HepG2 (cell line): ENCODE results near the gene PDLIM7. TPM values are rescaled to one million over a fixed set of nuclear protein-coding genes. Genes with fewer than 3 reads are reported as not detected.

Source experiments
- ATAC-seq: fragments of 200-7000 bp; cut with Tn5 transposase; 3 replicates; pipeline ENCODE4 v1.9.1; 2020; ENCODE audit warnings: mild to moderate bottlenecking, moderate library complexity
- BruUV-seq: library from RNA; stranded (reverse); fragments of 400-500 nt; replicated peaks from 2 replicates; lab custom pipeline; 2021; lab: Mats Ljungman, UMichigan
- CTCF ChIA-PET: fragments of 300-600 bp; formaldehyde crosslinking; extraction: SDS; loops from one replicate; lab custom pipeline; 2021; ENCODE audit warnings: low total read pairs, inconsistent platforms, low intra/inter-chr PET ratio; lab: Yijun Ruan, JAX
- POLR2A ChIA-PET: fragments of 350-600 bp; sonication (Branson Sonifier 250); formaldehyde crosslinking; loops from one replicate; lab custom pipeline; 2020; ENCODE audit warnings: antibody characterized with exemption, inconsistent platforms; lab: Yijun Ruan, JAX
- DNase-seq: peaks from one replicate; pipeline ENCODE4 v3.0.0-alpha.2; 2015; ENCODE audit warnings: low spot score
- FAIRE-seq: peaks from 3 replicates; lab custom pipeline; 2011; peaks lifted over from hg19 to GRCh38; lab: Jason Lieb, UNC
- H2AFZ ChIP-seq: one replicate; pipeline ENCODE4 v1.6.1; 2011; ENCODE audit warnings: low read length, inconsistent platforms
- H3K27ac ChIP-seq: fragments of 300-600 bp; 3 replicates; pipeline ENCODE4 v1.8.0; 2011; ENCODE audit warnings: mixed run types, mild to moderate bottlenecking, mixed read lengths, low read length, inconsistent platforms; ENCODE audit not compliant: insufficient read depth; ENCODE audit errors: extremely low read length
- H3K27me3 ChIP-seq, 2 experiments: fragments of 200-600 bp in 1 of 2; 2 replicates in 1 of 2; 3 replicates in 1 of 2; pipeline versions ENCODE4 v1.6.0 to v1.8.0; 2011; ENCODE audit warnings: low read length in 2 of 2, mild to moderate bottlenecking in 2 of 2, moderate library complexity in 2 of 2, inconsistent platforms in 1 of 2; ENCODE audit not compliant: insufficient read depth in 2 of 2, control insufficient read depth in 1 of 2
- H3K36me3 ChIP-seq, 2 experiments: fragments of 200-600 bp in 1 of 2; replicated peaks in 1 of 2; 2 replicates in 1 of 2; 3 replicates in 1 of 2; pipeline versions ENCODE4 v1.5.1 to v1.8.0; 2011; ENCODE audit warnings: low read length in 2 of 2, inconsistent platforms in 1 of 2; ENCODE audit not compliant: insufficient read depth in 2 of 2, control insufficient read depth in 1 of 2
- H3K4me1 ChIP-seq: 2 replicates; pipeline ENCODE4 v1.5.1; 2012; ENCODE audit warnings: low read length, inconsistent platforms; ENCODE audit not compliant: insufficient read depth
- H3K4me2 ChIP-seq: 2 replicates; pipeline ENCODE4 v1.6.0; 2011; ENCODE audit warnings: low read depth, low read length, inconsistent platforms
- H3K4me3 ChIP-seq, 3 experiments: fragments of 200-600 bp in 1 of 3; sonication (generic), shearing (Covaris generic) in 1 of 3; replicated peaks in 1 of 3; 2 replicates each; pipeline ENCODE4 v1.5.1; 2011 to 2016; ENCODE audit warnings: low read length in 3 of 3, inconsistent platforms in 2 of 3, low read depth in 2 of 3, mild to moderate bottlenecking in 2 of 3, control low read depth in 1 of 3, mixed read lengths in 1 of 3; ENCODE audit not compliant: insufficient read depth in 1 of 3
- H3K79me2 ChIP-seq: one replicate; pipeline ENCODE4 v1.6.1; 2011; ENCODE audit warnings: low read length, inconsistent platforms; ENCODE audit not compliant: insufficient read depth
- H3K9ac ChIP-seq: 2 replicates; pipeline ENCODE4 v1.6.0; 2011; ENCODE audit warnings: mild to moderate bottlenecking, low read depth, low read length, inconsistent platforms; ENCODE audit not compliant: insufficient read depth
- H3K9me3 ChIP-seq: 2 replicates; pipeline ENCODE4 v1.5.1; 2012; ENCODE audit warnings: mild to moderate bottlenecking, low read length
- H4K20me1 ChIP-seq: 2 replicates; pipeline ENCODE4 v1.6.0; 2011; ENCODE audit warnings: inconsistent platforms, mild to moderate bottlenecking, low read length, moderate library complexity; ENCODE audit not compliant: insufficient read depth
- CC2D1A ChIP-seq: sonication (generic); formaldehyde crosslinking; IDR thresholded peaks from 2 replicates; pipeline ENCODE4 v1.8.1; 2023; ENCODE audit warnings: mild to moderate bottlenecking, missing genetic modification reagents
- HMG20B ChIP-seq: conservative IDR thresholded peaks from 2 replicates; pipeline ENCODE4 v1.6.1; 2016; ENCODE audit warnings: missing genetic modification reagents, missing compliant biosample characterization
- KDM6A ChIP-seq: IDR thresholded peaks from 2 replicates; pipeline ENCODE4 v1.6.1; 2016; ENCODE audit warnings: low read depth
- MYNN ChIP-seq: sonication (generic); formaldehyde crosslinking; IDR thresholded peaks from 2 replicates; pipeline ENCODE4 v1.4.0; 2020; ENCODE audit warnings: mild to moderate bottlenecking, low read depth, missing genetic modification reagents
- STAG1 ChIP-seq: sonication (generic); formaldehyde crosslinking; IDR thresholded peaks from 2 replicates; pipeline ENCODE4 v1.4.0; 2020; ENCODE audit warnings: missing genetic modification reagents
- TFAP4 ChIP-seq: sonication (generic); IDR thresholded peaks from 2 replicates; pipeline ENCODE4 v1.6.1; 2016; ENCODE audit warnings: low read depth, borderline replicate concordance
- ZBTB33 ChIP-seq: sonication (generic); formaldehyde crosslinking; IDR thresholded peaks from 2 replicates; pipeline ENCODE4 v1.4.0; 2020; ENCODE audit warnings: missing genetic modification reagents
- ZNF121 ChIP-seq: sonication (generic); formaldehyde crosslinking; IDR thresholded peaks from 2 replicates; pipeline ENCODE4 v1.5.0; 2020; ENCODE audit warnings: mild to moderate bottlenecking, missing genetic modification reagents
- WGBS: methylation state at CpG from one replicate; pipeline ENCODE4 v1.1.6; 2017; ENCODE audit warnings: low lambda C conversion rate; 5-methylcytosine and 5-hydroxymethylcytosine counted together
- in situ Hi-C: cut with HindIII; loops from 2 replicates; pipeline ENCODE4 v1.10.0; 2017; ENCODE audit warnings: low pct_unique_long_range_greater_than_20kb; ENCODE audit not compliant: extremely low pct_ligation_motif_present
- intact Hi-C: fragments of 100-400 bp; cut with micrococcal nuclease; formaldehyde crosslinking; loops from one replicate; pipeline ENCODE4 v1.10.0; 2022; ENCODE audit not compliant: unreplicated experiment
- polyA plus RNA-seq, 8 experiments: library from polyadenylated mRNA; depleted of rRNA in 3 of 8; stranded (reverse) in 7 of 8; unstranded in 1 of 8; fragments of >200 nt; fragmentation: Illumina TruSeq in 4 of 8; extraction: Trizol in 4 of 8; gene quantifications; 2 replicates each; pipeline versions ENCODE4 v1.2.1 to v1.2.3, GENCODE V29; 2011 to 2016; ENCODE audit warnings: low read depth in 4 of 8, missing spikeins in 1 of 8, mixed read lengths in 1 of 8; ENCODE audit not compliant: insufficient read depth in 1 of 8
- total RNA-seq, 5 experiments: library from RNA; depleted of rRNA; stranded (reverse); fragments of >200 nt; fragmentation: Illumina TruSeq; extraction: Trizol; gene quantifications; 2 replicates each; pipeline ENCODE4 v1.2.3, GENCODE V29; 2016; ENCODE audit warnings: low read depth in 1 of 5
- TF ChIP-seq, protein P1 (sequence below): sonication (generic); formaldehyde crosslinking; IDR thresholded peaks from 2 replicates; pipeline ENCODE4 v1.8.0; 2023; ENCODE audit warnings: mild to moderate bottlenecking, missing genetic modification reagents

Gene PDLIM7
- total and polyA plus RNA-seq, 2 of the 13 experiments (the other 11 are each of a cell fraction or from before 2014, with no cell fraction given): 21.1 to 31.3 TPM

- TF ChIP-seq MYNN (CRISPR knock-in tag) (no peak), KDM6A (CRISPR knock-in tag) (no peak)
These were observed 10.3 kb upstream of the PDLIM7 start (continued) for GRCh38 chr5:177507596-177508220.

GRCh38 chr5:177507165-177507564 lies 9.8 kb upstream of the PDLIM7 start:
- CTCF ChIA-PET: no interaction called here
- FAIRE-seq: peak; percentile 75
- POLR2A ChIA-PET: no interaction called here

More at GRCh38 chr5:177507165-177507564, 9.8 kb upstream of the PDLIM7 start:
- Histone ChIP-seq H2AFZ (no peak overlapping the region), H3K9me3 (no peaks in the 10 kb centered on the region), H3K4me3 (no peak overlapping the region), H3K9ac (no peak overlapping the region), H3K27ac (no peak overlapping the region), H4K20me1 (no peaks in the 10 kb centered on the region), H3K27me3 (peaks cover 2 to 11% of the 10 kb centered on the region in 2 experiments; a peak in 2 of 5 replicates), H3K4me1 (peaks cover 19% of the 10 kb centered on the region), H3K79me2 (no peaks in the 10 kb centered on the region), H3K36me3 (peaks cover 7 to 21% of the 10 kb centered on the region in 2 experiments; a peak in 4 of 5 replicates), H3K4me2 (no peak overlapping the region)
- ATAC-seq (peak; percentile 46), DNase-seq (peak; percentile 51)
- in situ Hi-C loops (no loop called here), intact Hi-C loops (no loop called here)
- TF ChIP-seq HMG20B (CRISPR knock-in tag) (no peak), TFAP4 (peak; percentile 75), ZBTB33 (peak; percentile 56; the same call in 1 of the 2 replicates), STAG1 (CRISPR knock-in tag) (peak; percentile 29; the same call in 1 of the 2 replicates), CC2D1A (CRISPR knock-in tag) (no peak), ZNF121 (CRISPR knock-in tag) (peak; percentile 59)
- TF ChIP-seq, protein P1, sequence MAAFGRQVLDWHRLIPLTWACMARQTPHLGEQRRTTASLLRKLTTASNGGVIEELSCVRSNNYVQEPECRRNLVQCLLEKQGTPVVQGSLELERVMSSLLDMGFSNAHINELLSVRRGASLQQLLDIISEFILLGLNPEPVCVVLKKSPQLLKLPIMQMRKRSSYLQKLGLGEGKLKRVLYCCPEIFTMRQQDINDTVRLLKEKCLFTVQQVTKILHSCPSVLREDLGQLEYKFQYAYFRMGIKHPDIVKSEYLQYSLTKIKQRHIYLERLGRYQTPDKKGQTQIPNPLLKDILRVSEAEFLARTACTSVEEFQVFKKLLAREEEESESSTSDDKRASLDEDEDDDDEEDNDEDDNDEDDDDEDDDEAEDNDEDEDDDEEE (CRISPR knock-in tag): no peak
- 50% methylated on average over 7 of the region's 9 CpGs for WGBS
- BruUV-seq: no TSS peak
